ENCODE results near the gene PTPRK. TPM values are rescaled to one million over a fixed set of nuclear protein-coding genes. Genes with fewer than 3 reads are reported as not detected.
A peak's percentile ranks its signal among the peaks of the same experiment; 100 is the strongest.

PTPRK gene
- total and polyA plus RNA-seq, 2 of the 13 experiments (the other 11 are each of a cell fraction or from before 2014, with no cell fraction given) = 43.6 to 98.3 TPM

GRCh38 chr6:128519132-128519930 lies 1.1 kb downstream of the PTPRK start (continued):
- no peak for TF ChIP-seq ARID3A (IDR thresholded peaks at IDR 0.05; ENCODE audit: low read depth, low read length)
- TF ChIP-seq ZBTB33 (CRISPR knock-in tag; IDR thresholded peaks at IDR 0.05) = no peak
- peak; percentile 67; the same call in 1 of the 2 replicates for TF ChIP-seq ZNF414 (CRISPR knock-in tag; IDR thresholded peaks at IDR 0.05)
- TF ChIP-seq SRSF1 (optimal IDR thresholded peaks at IDR 0.05; ENCODE audit: low read depth, low read length) = peak; percentile 47
- TF ChIP-seq ZNF44 (CRISPR knock-in tag; IDR thresholded peaks at IDR 0.05) = no peak; the same call in 1 of the 2 replicates
- TF ChIP-seq ZNF33B (CRISPR knock-in tag; IDR thresholded peaks at IDR 0.05) = no peak
- no peak for TF ChIP-seq CEBPZ (IDR thresholded peaks at IDR 0.05; ENCODE audit: low read length)
- TF ChIP-seq HNRNPLL (IDR thresholded peaks at IDR 0.05; ENCODE audit: low read depth, low read length, poor library complexity, severe bottlenecking) = peak; percentile 65
- no peak for TF ChIP-seq MLLT10 (CRISPR knock-in tag; IDR thresholded peaks at IDR 0.05)
- no peak for TF ChIP-seq FUBP1 (CRISPR knock-in tag; IDR thresholded peaks at IDR 0.05; ENCODE audit: borderline replicate concordance)
- no peak for TF ChIP-seq GATAD1 (CRISPR knock-in tag; IDR thresholded peaks at IDR 0.05)
- no peak for TF ChIP-seq CREB1 (IDR thresholded peaks at IDR 0.05)
- TF ChIP-seq CREB1 (CRISPR knock-in tag; IDR thresholded peaks at IDR 0.05) = no peak
- no peak for TF ChIP-seq CBX1 (IDR thresholded peaks at IDR 0.05; ENCODE audit: low read depth)
- no peak for TF ChIP-seq RFX3 (CRISPR knock-in tag; IDR thresholded peaks at IDR 0.05)
- TF ChIP-seq DPF2 (CRISPR knock-in tag; IDR thresholded peaks at IDR 0.05; ENCODE audit: borderline replicate concordance, low read depth) = 0 out of 2 replicates have a peak, but pooled peaks have one; percentile 7
- TF ChIP-seq ZNF24 (IDR thresholded peaks at IDR 0.05) = no peak

Measured in HepG2 (cell line).